Fibroblast of pulmonary artery (primary cell): ENCODE measurements around the gene SLC35A5.

ENCODE experiments used
- DNase-seq: peaks from one replicate; pipeline ENCODE4 v3.0.0-alpha.2; 2010; ENCODE audit warnings: low read depth
- H3K4me3 ChIP-seq: replicated peaks from 2 replicates; pipeline ENCODE4 v1.5.1; 2011; ENCODE audit warnings: low read depth, mild to moderate bottlenecking, control low read depth, low read length, moderate library complexity
- TF ChIP-seq, protein P1 (sequence below): IDR thresholded peaks from 2 replicates; pipeline ENCODE4 v1.5.1; 2011; ENCODE audit warnings: mild to moderate bottlenecking, control low read depth, low read length, inconsistent platforms; ENCODE audit errors: missing control alignments

SLC35A5 gene

DNA sequence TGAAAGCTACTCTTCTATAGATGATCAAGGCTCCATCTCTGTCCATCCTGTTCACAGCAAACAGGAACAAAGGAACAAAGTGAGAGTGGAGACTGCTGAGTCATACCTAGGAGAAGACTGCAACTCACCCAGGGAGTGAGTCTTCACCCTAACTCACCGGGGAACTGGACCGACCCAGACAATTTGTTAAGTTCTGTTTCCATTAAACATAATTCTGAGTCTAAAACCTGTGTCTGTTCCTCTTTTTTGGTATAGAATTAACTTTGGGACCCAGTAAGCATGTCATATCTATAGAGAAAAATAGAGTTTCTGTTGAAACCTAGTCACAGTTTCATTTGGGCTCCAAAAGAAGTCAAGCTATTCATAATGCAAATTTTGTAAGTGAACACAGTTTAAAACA, 57.5 kb downstream of the SLC35A5 start:
- no peak overlapping the region for H3K4me3 ChIP-seq
- DNase-seq, result no peak
- TF ChIP-seq, protein P1, sequence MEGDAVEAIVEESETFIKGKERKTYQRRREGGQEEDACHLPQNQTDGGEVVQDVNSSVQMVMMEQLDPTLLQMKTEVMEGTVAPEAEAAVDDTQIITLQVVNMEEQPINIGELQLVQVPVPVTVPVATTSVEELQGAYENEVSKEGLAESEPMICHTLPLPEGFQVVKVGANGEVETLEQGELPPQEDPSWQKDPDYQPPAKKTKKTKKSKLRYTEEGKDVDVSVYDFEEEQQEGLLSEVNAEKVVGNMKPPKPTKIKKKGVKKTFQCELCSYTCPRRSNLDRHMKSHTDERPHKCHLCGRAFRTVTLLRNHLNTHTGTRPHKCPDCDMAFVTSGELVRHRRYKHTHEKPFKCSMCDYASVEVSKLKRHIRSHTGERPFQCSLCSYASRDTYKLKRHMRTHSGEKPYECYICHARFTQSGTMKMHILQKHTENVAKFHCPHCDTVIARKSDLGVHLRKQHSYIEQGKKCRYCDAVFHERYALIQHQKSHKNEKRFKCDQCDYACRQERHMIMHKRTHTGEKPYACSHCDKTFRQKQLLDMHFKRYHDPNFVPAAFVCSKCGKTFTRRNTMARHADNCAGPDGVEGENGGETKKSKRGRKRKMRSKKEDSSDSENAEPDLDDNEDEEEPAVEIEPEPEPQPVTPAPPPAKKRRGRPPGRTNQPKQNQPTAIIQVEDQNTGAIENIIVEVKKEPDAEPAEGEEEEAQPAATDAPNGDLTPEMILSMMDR, result no peak

DNA sequence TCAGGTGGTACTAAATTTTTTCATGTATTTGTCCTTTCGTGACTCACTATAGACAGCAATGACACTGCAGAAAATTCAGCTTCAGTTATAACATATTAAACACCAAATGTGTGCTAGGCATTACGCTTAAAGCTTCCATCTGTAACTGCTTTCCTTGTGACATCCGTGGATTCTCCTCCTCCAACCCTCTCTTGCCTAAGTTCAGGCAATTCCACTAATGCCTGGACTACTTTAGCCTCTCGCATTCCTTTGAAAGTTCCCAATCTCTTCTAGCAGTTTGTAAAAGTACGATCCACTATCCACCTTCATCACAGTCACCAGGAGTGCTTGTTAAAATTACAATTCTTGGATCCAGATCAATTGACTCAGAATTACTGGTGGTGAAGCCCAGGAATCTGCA, 61.4 kb downstream of the SLC35A5 start:
- H3K4me3 ChIP-seq, result no peak overlapping the region
- no peak for DNase-seq
- TF ChIP-seq, protein P1, result no peak

DNA sequence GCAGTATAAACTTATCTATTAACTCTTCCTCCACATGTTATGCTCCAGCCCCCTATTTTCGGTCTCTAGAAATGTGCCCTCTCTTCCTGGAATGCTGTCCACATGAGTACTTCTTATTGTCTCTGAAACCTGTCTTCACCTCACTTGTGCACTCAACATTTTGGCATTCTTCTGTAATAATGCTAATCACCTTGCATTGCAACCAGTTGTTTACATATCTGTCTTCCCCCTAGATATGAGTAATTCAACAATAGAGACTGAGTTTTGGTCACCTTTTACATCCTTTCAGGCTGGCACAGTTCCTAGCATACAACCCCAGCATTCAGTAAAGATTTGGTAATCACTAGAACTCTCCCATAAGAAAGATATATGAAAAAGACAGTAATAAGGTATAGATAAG, 61.9 kb downstream of the SLC35A5 start:
- no peak for DNase-seq
- TF ChIP-seq, protein P1, result no peak
- H3K4me3 ChIP-seq, result no peak overlapping the region

DNA sequence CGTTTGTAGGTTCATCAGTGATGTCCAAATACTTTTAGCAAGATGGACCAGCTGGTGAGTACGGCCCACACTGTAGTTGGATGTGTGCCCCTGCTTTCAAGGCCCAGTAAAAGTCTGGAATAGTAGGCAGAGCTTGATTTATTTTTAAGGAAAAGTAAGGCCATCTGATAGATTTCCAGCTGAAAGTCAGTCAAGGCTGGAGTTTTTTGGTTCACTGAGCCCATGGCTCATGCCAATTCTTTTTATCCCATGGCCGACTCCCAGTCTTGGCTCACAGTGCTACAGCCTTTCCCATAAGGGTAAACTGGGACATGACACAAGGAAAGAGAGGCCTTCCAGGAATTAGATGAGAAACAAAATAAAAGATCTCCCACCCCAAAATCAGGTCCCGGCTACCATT, 65.6 kb downstream of the SLC35A5 start:
- TF ChIP-seq, protein P1, result no peak
- no peak overlapping the region for H3K4me3 ChIP-seq
- no peak for DNase-seq

DNA sequence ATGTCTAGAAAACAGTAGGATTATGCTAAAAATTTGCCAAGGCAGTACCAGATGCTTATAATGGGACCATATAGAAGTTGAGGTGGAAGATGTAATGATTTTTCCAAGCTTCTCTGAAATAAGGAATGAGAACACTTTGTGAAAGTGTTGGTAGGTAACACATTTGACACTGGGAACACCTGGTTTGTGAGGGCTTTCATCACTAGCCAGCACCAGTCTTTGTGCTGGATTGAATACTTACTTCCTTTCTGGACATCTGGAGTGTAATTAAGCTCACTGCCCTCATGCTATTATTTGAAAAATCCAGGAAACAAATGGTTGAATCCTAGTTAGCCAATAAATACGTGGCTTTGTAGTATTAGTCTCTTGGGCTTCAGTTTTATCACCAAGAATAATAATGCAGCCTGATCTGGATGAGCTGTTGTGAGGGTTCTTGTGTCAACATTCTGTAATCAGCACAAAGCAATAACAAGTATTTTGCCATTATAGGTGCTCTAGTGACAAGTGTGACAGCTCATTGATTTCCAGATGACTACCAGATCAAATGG, 66.1 kb downstream of the SLC35A5 start:
- TF ChIP-seq, protein P1, result no peak
- no peak overlapping the region for H3K4me3 ChIP-seq
- DNase-seq, result no peak

DNA sequence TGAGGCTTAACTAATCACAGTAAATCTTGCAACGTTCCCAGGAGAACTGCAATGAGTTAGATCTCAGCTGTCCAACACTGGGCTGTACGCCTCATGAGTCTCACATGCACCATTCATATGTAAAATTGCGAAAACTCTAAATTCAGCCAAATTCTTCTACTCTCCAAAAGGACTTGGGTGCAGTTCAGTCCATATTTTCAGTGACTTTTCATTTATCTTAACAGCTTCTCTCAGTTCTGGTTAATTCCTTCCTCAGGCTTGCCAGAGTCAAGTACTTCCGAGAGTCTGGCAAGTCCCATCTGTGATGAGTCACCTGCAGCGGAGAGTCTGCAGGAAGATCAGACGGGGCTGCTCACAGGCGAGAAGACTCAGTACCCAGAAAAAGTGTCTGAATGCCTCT, 67.6 kb downstream of the SLC35A5 start:
- peak; percentile 90 for DNase-seq
- TF ChIP-seq, protein P1, result no peak
- H3K4me3 ChIP-seq, result no peak overlapping the region

DNA sequence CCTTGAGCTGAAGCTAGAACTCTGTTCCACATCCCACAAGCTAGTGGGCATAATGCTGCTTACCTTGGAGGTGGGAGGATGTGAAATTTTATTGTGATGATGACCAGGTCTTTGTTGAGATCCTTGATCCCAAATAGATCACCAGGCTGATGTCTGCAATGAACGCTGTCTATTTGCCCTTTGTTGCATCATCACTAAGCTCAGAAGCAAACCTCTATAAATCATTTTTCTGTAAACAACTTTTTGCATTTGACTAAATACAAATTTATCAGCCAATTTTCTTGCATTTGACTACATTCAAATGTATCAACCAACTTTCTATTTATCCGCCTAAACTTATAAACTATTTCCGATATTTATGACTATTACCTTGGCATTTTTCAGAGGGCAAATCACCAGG, 69.4 kb downstream of the SLC35A5 start:
- H3K4me3 ChIP-seq, result no peak overlapping the region
- no peak for DNase-seq
- TF ChIP-seq, protein P1, result no peak
